ENCODE results near the gene ATP5MC3. TPM values are rescaled to one million over a fixed set of nuclear protein-coding genes. Genes with fewer than 3 reads are reported as not detected.

Gene ATP5MC3
- total and polyA plus RNA-seq, 2 donors from 2014 or later, result 189 to 990 TPM

DNA sequence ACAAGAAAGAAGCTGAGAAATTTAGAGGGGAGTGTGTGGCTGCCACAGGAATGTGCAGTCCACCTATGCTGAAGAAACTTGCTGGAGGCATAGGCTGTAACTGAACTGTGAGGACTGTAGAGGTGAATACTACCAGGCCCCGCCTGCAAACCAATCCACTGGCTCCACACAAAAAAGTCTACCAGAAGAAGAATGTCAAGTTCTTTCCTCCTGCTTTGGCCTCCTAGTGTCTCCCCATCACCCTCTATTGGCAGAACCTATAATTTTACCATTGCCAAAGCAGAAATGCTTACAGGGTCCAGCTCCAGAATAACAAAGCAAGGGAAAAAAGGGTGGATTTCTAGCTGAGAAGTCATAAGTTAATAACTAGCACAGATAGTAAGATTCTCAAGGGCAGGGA lies 5.9 kb upstream of the ATP5MC3 start:
- Histone ChIP-seq H3K9ac (ENCODE audit: low read length in 3 of 3) (no peak overlapping the region), H3K9me3 (ENCODE audit: control insufficient read depth in 2 of 3, insufficient read depth in 1 of 3, low read length in 3 of 3) (no peaks in the 10 kb centered on the region), H3K36me3 (ENCODE audit: control insufficient read depth in 2 of 3, insufficient read depth in 3 of 3, low read length in 3 of 3) (no peaks in the 10 kb centered on the region), H3K27ac (ENCODE audit: low read depth in 2 of 2, low read length in 2 of 2) (no peak overlapping the region), H3K4me1 (ENCODE audit: control insufficient read depth in 2 of 3, insufficient read depth in 2 of 3, low read depth in 1 of 3, low read length in 3 of 3) (no peaks in the 10 kb centered on the region), H3K27me3 (ENCODE audit: control insufficient read depth, insufficient read depth, low read length) (no peaks in the 10 kb centered on the region), H3K4me3 (ENCODE audit: low read length in 3 of 3) (no peak overlapping the region)
- no peak for DNase-seq
- FAIRE-seq, result no peak
- TF ChIP-seq, protein P1, sequence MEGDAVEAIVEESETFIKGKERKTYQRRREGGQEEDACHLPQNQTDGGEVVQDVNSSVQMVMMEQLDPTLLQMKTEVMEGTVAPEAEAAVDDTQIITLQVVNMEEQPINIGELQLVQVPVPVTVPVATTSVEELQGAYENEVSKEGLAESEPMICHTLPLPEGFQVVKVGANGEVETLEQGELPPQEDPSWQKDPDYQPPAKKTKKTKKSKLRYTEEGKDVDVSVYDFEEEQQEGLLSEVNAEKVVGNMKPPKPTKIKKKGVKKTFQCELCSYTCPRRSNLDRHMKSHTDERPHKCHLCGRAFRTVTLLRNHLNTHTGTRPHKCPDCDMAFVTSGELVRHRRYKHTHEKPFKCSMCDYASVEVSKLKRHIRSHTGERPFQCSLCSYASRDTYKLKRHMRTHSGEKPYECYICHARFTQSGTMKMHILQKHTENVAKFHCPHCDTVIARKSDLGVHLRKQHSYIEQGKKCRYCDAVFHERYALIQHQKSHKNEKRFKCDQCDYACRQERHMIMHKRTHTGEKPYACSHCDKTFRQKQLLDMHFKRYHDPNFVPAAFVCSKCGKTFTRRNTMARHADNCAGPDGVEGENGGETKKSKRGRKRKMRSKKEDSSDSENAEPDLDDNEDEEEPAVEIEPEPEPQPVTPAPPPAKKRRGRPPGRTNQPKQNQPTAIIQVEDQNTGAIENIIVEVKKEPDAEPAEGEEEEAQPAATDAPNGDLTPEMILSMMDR (IDR thresholded peaks at IDR 0.05; ENCODE audit: borderline replicate concordance, extremely low read depth, insufficient read depth), result no peak
- intact Hi-C loops (cut with DNase I), result no loop called here

DNA sequence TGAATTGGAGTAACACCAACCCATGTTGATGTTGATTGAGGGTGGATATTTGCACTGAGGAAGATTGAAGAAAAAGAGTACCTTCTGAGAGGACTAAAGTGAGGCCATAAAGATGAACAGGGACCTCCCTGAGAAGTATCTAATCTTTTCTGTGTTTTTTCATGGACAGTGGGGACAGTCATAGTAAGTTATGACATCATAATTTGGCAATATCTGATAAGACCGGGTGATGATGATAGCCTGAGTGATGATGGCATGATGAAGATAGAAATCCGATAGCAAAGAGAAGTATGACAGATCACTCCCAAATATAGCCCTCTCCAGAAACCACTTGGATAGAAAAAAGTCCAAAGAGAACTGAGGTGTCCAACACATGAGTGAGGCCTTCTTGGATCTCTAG lies 2.2 kb upstream of the ATP5MC3 start:
- TF ChIP-seq, protein P1 (IDR thresholded peaks at IDR 0.05; ENCODE audit: borderline replicate concordance, extremely low read depth, insufficient read depth), result no peak
- DNase-seq, result no peak

DNA sequence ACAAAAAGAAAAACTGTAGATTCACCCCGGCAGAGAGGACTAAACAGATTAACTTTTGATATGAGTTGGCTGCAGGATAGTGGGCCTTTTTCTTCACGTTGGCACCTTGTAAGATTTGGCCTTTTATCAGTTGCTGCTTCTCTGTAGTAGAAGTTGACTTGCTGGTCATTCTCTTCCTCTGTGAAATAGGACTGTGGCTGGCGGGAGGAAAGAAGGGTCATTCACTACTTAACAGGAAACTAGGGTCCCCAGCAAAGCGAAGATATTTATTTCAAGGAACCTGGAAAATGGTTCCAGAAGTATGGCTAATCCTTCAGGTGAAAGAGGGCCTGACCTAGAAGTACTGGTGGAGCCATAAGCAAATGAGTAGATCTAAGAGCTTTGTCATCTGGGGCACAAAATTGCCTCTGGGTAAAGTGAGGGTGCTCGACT lies 383 bp upstream of the ATP5MC3 start:
- peaks cover 8 to 28% (median 14%) of the 10 kb centered on the region in 3 donors for H3K36me3 ChIP-seq (ENCODE audit: control insufficient read depth in 2 of 3, insufficient read depth in 3 of 3, low read length in 3 of 3)
- H3K27ac ChIP-seq (ENCODE audit: low read depth in 2 of 2, low read length in 2 of 2), result peak overlapping the region; percentile 89 to 94
- no peaks in the 10 kb centered on the region for H3K27me3 ChIP-seq (ENCODE audit: control insufficient read depth, insufficient read depth, low read length)
- H3K4me1 ChIP-seq (ENCODE audit: control insufficient read depth in 2 of 3, insufficient read depth in 2 of 3, low read depth in 1 of 3, low read length in 3 of 3), result peaks cover 0 to 4% (median 2%) of the 10 kb centered on the region in 3 donors
- H3K4me3 ChIP-seq (ENCODE audit: low read length in 3 of 3), result peak overlapping the region; percentile 52 to 97 (median 78)
- DNase-seq (no peak), FAIRE-seq (no peak)
- H3K9ac ChIP-seq (ENCODE audit: low read length in 3 of 3), result peak overlapping the region in 2 of 3 donors; percentile 57 to 99
- H3K9me3 ChIP-seq (ENCODE audit: control insufficient read depth in 2 of 3, insufficient read depth in 1 of 3, low read length in 3 of 3), result no peaks in the 10 kb centered on the region
- intact Hi-C loops (cut with DNase I), result no loop called here
- TF ChIP-seq, protein P1 (IDR thresholded peaks at IDR 0.05; ENCODE audit: borderline replicate concordance, extremely low read depth, insufficient read depth), result no peak

More for the DNA sequence above, 2.2 kb upstream of the ATP5MC3 start:
- H3K9ac ChIP-seq (ENCODE audit: low read length in 3 of 3), result no peak overlapping the region
- intact Hi-C loops (cut with DNase I), result no loop called here
- H3K36me3 ChIP-seq (ENCODE audit: control insufficient read depth in 2 of 3, insufficient read depth in 3 of 3, low read length in 3 of 3), result peaks cover 5 to 13% (median 6%) of the 10 kb centered on the region in 3 donors
- H3K4me1 ChIP-seq (ENCODE audit: control insufficient read depth in 2 of 3, insufficient read depth in 2 of 3, low read depth in 1 of 3, low read length in 3 of 3), result peaks cover 0 to 4% (median 2%) of the 10 kb centered on the region in 3 donors
- H3K27me3 ChIP-seq (ENCODE audit: control insufficient read depth, insufficient read depth, low read length), result no peaks in the 10 kb centered on the region
- FAIRE-seq, result no peak
- H3K27ac ChIP-seq (ENCODE audit: low read depth in 2 of 2, low read length in 2 of 2), result no peak overlapping the region
- no peak overlapping the region for H3K4me3 ChIP-seq (ENCODE audit: low read length in 3 of 3)
- no peaks in the 10 kb centered on the region for H3K9me3 ChIP-seq (ENCODE audit: control insufficient read depth in 2 of 3, insufficient read depth in 1 of 3, low read length in 3 of 3)

DNA sequence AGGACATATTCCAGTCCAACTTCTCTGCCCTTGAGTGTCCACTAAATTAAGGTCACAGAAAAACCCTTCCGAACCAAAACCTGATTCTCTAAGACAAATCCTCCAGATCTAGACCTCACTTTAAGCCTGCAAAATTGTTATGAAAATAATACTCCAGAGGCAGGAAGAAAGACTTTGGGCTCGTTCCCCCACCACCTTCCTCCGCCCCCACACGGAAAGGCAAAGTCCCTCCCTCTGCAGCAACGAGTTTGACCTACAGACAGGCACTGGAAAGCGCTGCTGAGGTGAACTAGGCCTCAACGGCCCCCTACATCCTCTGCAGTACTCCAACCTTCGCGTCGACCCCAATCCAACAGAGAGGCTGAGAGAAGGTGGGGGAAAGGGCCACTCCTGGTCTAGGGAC lies 808 bp downstream of the ATP5MC3 start:
- Histone ChIP-seq H3K9me3 (ENCODE audit: control insufficient read depth in 2 of 3, insufficient read depth in 1 of 3, low read length in 3 of 3) (no peaks in the 10 kb centered on the region), H3K27me3 (ENCODE audit: control insufficient read depth, insufficient read depth, low read length) (no peaks in the 10 kb centered on the region), H3K36me3 (ENCODE audit: control insufficient read depth in 2 of 3, insufficient read depth in 3 of 3, low read length in 3 of 3) (peaks cover 10 to 34% (median 18%) of the 10 kb centered on the region in 3 donors), H3K27ac (ENCODE audit: low read depth in 2 of 2, low read length in 2 of 2) (peak overlapping the region; percentile 89 to 94), H3K9ac (ENCODE audit: low read length in 3 of 3) (peak overlapping the region; percentile 57 to 99 (median 99)), H3K4me3 (ENCODE audit: low read length in 3 of 3) (peak overlapping the region; percentile 78 to 98 (median 97)), H3K4me1 (ENCODE audit: control insufficient read depth in 2 of 3, insufficient read depth in 2 of 3, low read depth in 1 of 3, low read length in 3 of 3) (peaks cover 0 to 4% (median 2%) of the 10 kb centered on the region in 3 donors)
- DNase-seq, result peak in 4 of 5 donors; percentile 51 to 77 (median 68)
- TF ChIP-seq, protein P1 (IDR thresholded peaks at IDR 0.05; ENCODE audit: borderline replicate concordance, extremely low read depth, insufficient read depth), result no peak
- intact Hi-C loops (cut with DNase I), result no loop called here
- no peak for FAIRE-seq

All from kidney (tissue), 14 donors.